Smooth muscle cell (in vitro differentiated cells): ENCODE data around the gene TMEM135. TPM values are rescaled to one million over a fixed set of nuclear protein-coding genes. Genes with fewer than 3 reads are reported as not detected.

ENCODE experiments used
- DNase-seq: peaks from one replicate; lab custom pipeline; 2025; ENCODE audit not compliant: unreplicated experiment; lab: John Stamatoyannopoulos, UW
- H2AFZ ChIP-seq: fragments of 200-600 bp; sonication (generic); 2 replicates; pipeline ENCODE4 v1.6.0; 2016; ENCODE audit warnings: antibody characterized with exemption, low read depth, mild to moderate bottlenecking
- H3F3A ChIP-seq: fragments of 200-600 bp; sonication (generic); 2 replicates; pipeline ENCODE4 v1.6.0; 2017; ENCODE audit warnings: antibody characterized with exemption, low read depth
- H3K27ac ChIP-seq: fragments of 200-600 bp; sonication (generic); 2 replicates; pipeline ENCODE4 v1.5.1; 2016; ENCODE audit warnings: low read depth, mild to moderate bottlenecking
- H3K27me3 ChIP-seq: fragments of 200-600 bp; sonication (generic); 2 replicates; pipeline ENCODE4 v1.6.1; 2016; ENCODE audit warnings: low read depth, mild to moderate bottlenecking
- H3K36me3 ChIP-seq: fragments of 200-600 bp; sonication (generic); 2 replicates; pipeline ENCODE4 v1.5.1; 2016; ENCODE audit warnings: low read depth
- H3K4me1 ChIP-seq: fragments of 200-600 bp; sonication (generic); 2 replicates; pipeline ENCODE4 v1.5.1; 2016; ENCODE audit warnings: low read depth
- H3K4me2 ChIP-seq: fragments of 200-600 bp; sonication (generic); 2 replicates; pipeline ENCODE4 v1.6.0; 2016; ENCODE audit warnings: mild to moderate bottlenecking
- H3K4me3 ChIP-seq: fragments of 200-600 bp; sonication (generic); 2 replicates; pipeline ENCODE4 v1.5.1; 2016; ENCODE audit warnings: mild to moderate bottlenecking
- H3K79me2 ChIP-seq: fragments of 200-600 bp; sonication (generic); 2 replicates; pipeline ENCODE4 v1.6.0; 2016; ENCODE audit warnings: low read depth, mild to moderate bottlenecking
- H3K9ac ChIP-seq: fragments of 200-600 bp; sonication (generic); 2 replicates; pipeline ENCODE4 v1.6.0; 2016; ENCODE audit warnings: low read depth
- H3K9me3 ChIP-seq: fragments of 200-600 bp; sonication (generic); replicated peaks from 2 replicates; pipeline ENCODE4 v1.5.1; 2016; ENCODE audit warnings: low read depth
- H4K20me1 ChIP-seq: fragments of 200-600 bp; sonication (generic); 2 replicates; pipeline ENCODE4 v1.6.0; 2016; ENCODE audit warnings: low read depth
- WGBS: methylation state at CpG from one replicate; pipeline ENCODE4 v1.1.7; 2016; ENCODE audit warnings: low lambda C conversion rate; 5-methylcytosine and 5-hydroxymethylcytosine counted together
- polyA plus RNA-seq: library from polyadenylated mRNA; unstranded; fragments of >200 nt; fragmentation: Nextera tagmentation; extraction: Ambion mirVana; gene quantifications from 2 replicates; pipeline ENCODE4 v1.2.1, GENCODE V29; 2016
- total RNA-seq: library from RNA; depleted of rRNA; stranded (reverse); fragments of >200 nt; gene quantifications from 2 replicates; pipeline ENCODE4 v1.2.3, GENCODE V29; 2014
- TF ChIP-seq, protein P1 (sequence below): fragments of 200-600 bp; sonication (generic); IDR thresholded peaks from 2 replicates; pipeline ENCODE4 v1.5.1; 2017; ENCODE audit warnings: borderline replicate concordance, mild to moderate bottlenecking, antibody characterized with exemption; ENCODE audit not compliant: insufficient read depth, poor library complexity, severe bottlenecking

Gene TMEM135
- total and polyA plus RNA-seq, 2 experiments from 2014 or later = 12.4 to 21.7 TPM

GRCh38 chr11:87038235-87038977 lies 672 bp downstream of the TMEM135 start:
- peak overlapping the region; percentile 96 for H3K4me2 ChIP-seq
- peak overlapping the region; percentile 97 for H3K4me3 ChIP-seq
- WGBS = 10% methylated on average over 9 of the region's 9 CpGs
- H3K27ac ChIP-seq = peak overlapping the region; percentile 17
- peaks cover under 1% of the 10 kb centered on the region for H4K20me1 ChIP-seq
- H3K79me2 ChIP-seq = peaks cover 50% of the 10 kb centered on the region
- peaks cover 6% of the 10 kb centered on the region for H3F3A ChIP-seq
- no peaks in the 10 kb centered on the region for H3K36me3 ChIP-seq
- no peaks in the 10 kb centered on the region for H3K9me3 ChIP-seq
- H3K27me3 ChIP-seq = no peaks in the 10 kb centered on the region
- H3K9ac ChIP-seq = peak overlapping the region; percentile 56
- peaks cover 17% of the 10 kb centered on the region for H3K4me1 ChIP-seq
- TF ChIP-seq, protein P1, sequence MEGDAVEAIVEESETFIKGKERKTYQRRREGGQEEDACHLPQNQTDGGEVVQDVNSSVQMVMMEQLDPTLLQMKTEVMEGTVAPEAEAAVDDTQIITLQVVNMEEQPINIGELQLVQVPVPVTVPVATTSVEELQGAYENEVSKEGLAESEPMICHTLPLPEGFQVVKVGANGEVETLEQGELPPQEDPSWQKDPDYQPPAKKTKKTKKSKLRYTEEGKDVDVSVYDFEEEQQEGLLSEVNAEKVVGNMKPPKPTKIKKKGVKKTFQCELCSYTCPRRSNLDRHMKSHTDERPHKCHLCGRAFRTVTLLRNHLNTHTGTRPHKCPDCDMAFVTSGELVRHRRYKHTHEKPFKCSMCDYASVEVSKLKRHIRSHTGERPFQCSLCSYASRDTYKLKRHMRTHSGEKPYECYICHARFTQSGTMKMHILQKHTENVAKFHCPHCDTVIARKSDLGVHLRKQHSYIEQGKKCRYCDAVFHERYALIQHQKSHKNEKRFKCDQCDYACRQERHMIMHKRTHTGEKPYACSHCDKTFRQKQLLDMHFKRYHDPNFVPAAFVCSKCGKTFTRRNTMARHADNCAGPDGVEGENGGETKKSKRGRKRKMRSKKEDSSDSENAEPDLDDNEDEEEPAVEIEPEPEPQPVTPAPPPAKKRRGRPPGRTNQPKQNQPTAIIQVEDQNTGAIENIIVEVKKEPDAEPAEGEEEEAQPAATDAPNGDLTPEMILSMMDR = no peak
- peak overlapping the region; percentile 89 for H2AFZ ChIP-seq
- no peak for DNase-seq

GRCh38 chr11:87039371-87039770 lies 1.6 kb downstream of the TMEM135 start:
- H3K27me3 ChIP-seq = no peaks in the 10 kb centered on the region
- H3K9ac ChIP-seq = no peak overlapping the region
- H3F3A ChIP-seq = peaks cover 6% of the 10 kb centered on the region
- no peak for DNase-seq
- peaks cover 17% of the 10 kb centered on the region for H3K4me1 ChIP-seq
- TF ChIP-seq, protein P1 = no peak
- peak overlapping the region; percentile 96 for H3K4me2 ChIP-seq
- H3K9me3 ChIP-seq = no peaks in the 10 kb centered on the region
- no peak overlapping the region for H3K27ac ChIP-seq
- H3K79me2 ChIP-seq = peaks cover 57% of the 10 kb centered on the region
- H4K20me1 ChIP-seq = peaks cover 5% of the 10 kb centered on the region
- no peaks in the 10 kb centered on the region for H3K36me3 ChIP-seq
- 46% methylated on average over 3 of the region's 3 CpGs for WGBS
- H3K4me3 ChIP-seq = peak overlapping the region; percentile 97
- H2AFZ ChIP-seq = no peak overlapping the region

DNA sequence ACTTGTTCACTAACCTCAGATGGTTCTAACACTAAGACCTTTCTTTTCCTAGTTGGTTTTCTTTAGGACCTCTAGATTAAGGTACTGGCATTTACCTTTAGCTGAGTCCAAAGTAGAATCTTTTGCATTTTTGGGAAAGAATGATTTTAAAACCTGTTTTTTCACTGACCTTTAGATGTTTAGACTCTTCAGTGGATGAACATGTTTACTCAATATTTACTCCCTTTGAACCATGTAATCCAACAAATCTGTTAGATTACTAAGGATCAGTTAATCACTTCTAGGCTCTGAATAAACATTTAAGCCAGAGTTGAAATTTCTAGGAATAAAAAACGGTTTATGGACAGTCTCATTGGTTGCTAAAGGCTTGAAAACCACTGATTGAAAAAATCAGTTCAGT lies 6.2 kb downstream of the TMEM135 start:
- H3K4me1 ChIP-seq = peaks cover 6% of the 10 kb centered on the region
- DNase-seq = no peak
- 61% methylated on average over 1 of the region's 1 CpG for WGBS
- no peaks in the 10 kb centered on the region for H3F3A ChIP-seq
- no peak overlapping the region for H3K4me3 ChIP-seq
- H3K9ac ChIP-seq = no peak overlapping the region
- H3K27me3 ChIP-seq = no peaks in the 10 kb centered on the region
- peaks cover 5% of the 10 kb centered on the region for H4K20me1 ChIP-seq
- TF ChIP-seq, protein P1 = no peak
- H3K79me2 ChIP-seq = peaks cover 70% of the 10 kb centered on the region
- H3K36me3 ChIP-seq = no peaks in the 10 kb centered on the region
- no peak overlapping the region for H2AFZ ChIP-seq
- no peak overlapping the region for H3K4me2 ChIP-seq
- no peaks in the 10 kb centered on the region for H3K9me3 ChIP-seq
- H3K27ac ChIP-seq = no peak overlapping the region

GRCh38 chr11:87046824-87047223 lies 9.1 kb downstream of the TMEM135 start:
- Histone ChIP-seq H3K4me3 (no peak overlapping the region), H3K27ac (no peak overlapping the region), H3K9me3 (no peaks in the 10 kb centered on the region), H3K4me2 (no peak overlapping the region), H3K79me2 (peaks cover 41% of the 10 kb centered on the region), H3F3A (no peaks in the 10 kb centered on the region), H3K27me3 (no peaks in the 10 kb centered on the region), H3K9ac (no peak overlapping the region), H3K4me1 (no peaks in the 10 kb centered on the region), H3K36me3 (no peaks in the 10 kb centered on the region), H2AFZ (no peak overlapping the region), H4K20me1 (peaks cover 5% of the 10 kb centered on the region)
- TF ChIP-seq, protein P1 = no peak
- no peak for DNase-seq
- 100% methylated on average over 2 of the region's 2 CpGs for WGBS
